ENCODE results near the gene ALOX5AP. TPM values are rescaled to one million over a fixed set of nuclear protein-coding genes. Genes with fewer than 3 reads are reported as not detected.

ALOX5AP gene
- total and polyA plus RNA-seq, 4 donors = 17.9 to 753 (median 111) TPM

DNA sequence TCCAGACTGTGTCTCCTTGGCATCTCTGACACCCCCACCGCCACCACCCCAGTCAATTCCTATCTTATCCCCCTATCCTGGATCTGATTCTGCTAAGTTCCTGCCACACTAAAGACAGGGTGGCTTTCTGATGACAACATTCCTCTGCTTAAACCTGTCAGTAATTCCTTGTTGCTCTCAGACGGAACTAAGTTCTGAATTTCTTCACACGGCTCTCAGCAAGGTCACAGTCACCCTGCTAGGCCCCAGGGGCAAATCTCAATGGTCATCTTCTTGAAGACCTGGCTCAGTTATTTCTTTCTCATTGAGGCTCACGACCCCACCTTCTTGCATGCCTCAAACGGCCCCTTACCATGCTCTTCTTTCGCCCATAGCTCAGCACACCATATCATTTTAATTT is 7.6 kb downstream of the ALOX5AP start:
- ATAC-seq (ENCODE audit: insufficient read depth, low FRiP score) (no peak), DNase-seq (no peak)
- Histone ChIP-seq H3K27ac (ENCODE audit: low read depth in 1 of 2, low read length in 1 of 2) (no peak overlapping the region), H3K4me1 (ENCODE audit: control insufficient read depth in 5 of 5, insufficient read depth in 5 of 5, low read length in 5 of 5) (peaks cover 0 to 26% (median 9%) of the 10 kb centered on the region in 5 donors), H3K9ac (ENCODE audit: insufficient read depth in 1 of 2, low read length in 2 of 2) (no peak overlapping the region), H3K9me3 (ENCODE audit: control insufficient read depth in 4 of 4, insufficient read depth in 3 of 4, low read length in 3 of 4) (no peaks in the 10 kb centered on the region), H3K36me3 (ENCODE audit: control insufficient read depth in 4 of 4, insufficient read depth in 4 of 4, low read length in 4 of 4) (peaks cover 0 to 2% (median 0%) of the 10 kb centered on the region in 4 donors), H3K4me3 (no peak overlapping the region), H3K27me3 (ENCODE audit: control insufficient read depth in 3 of 3, insufficient read depth in 3 of 3, low read length in 2 of 3) (no peaks in the 10 kb centered on the region)
- 84 to 88% methylated on average over 6 of the region's 6 CpGs for WGBS, 2 donors
- TF ChIP-seq, protein P1, sequence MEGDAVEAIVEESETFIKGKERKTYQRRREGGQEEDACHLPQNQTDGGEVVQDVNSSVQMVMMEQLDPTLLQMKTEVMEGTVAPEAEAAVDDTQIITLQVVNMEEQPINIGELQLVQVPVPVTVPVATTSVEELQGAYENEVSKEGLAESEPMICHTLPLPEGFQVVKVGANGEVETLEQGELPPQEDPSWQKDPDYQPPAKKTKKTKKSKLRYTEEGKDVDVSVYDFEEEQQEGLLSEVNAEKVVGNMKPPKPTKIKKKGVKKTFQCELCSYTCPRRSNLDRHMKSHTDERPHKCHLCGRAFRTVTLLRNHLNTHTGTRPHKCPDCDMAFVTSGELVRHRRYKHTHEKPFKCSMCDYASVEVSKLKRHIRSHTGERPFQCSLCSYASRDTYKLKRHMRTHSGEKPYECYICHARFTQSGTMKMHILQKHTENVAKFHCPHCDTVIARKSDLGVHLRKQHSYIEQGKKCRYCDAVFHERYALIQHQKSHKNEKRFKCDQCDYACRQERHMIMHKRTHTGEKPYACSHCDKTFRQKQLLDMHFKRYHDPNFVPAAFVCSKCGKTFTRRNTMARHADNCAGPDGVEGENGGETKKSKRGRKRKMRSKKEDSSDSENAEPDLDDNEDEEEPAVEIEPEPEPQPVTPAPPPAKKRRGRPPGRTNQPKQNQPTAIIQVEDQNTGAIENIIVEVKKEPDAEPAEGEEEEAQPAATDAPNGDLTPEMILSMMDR (IDR thresholded peaks at IDR 0.05; ENCODE audit: control extremely low read depth, extremely low read depth) = no peak

DNA sequence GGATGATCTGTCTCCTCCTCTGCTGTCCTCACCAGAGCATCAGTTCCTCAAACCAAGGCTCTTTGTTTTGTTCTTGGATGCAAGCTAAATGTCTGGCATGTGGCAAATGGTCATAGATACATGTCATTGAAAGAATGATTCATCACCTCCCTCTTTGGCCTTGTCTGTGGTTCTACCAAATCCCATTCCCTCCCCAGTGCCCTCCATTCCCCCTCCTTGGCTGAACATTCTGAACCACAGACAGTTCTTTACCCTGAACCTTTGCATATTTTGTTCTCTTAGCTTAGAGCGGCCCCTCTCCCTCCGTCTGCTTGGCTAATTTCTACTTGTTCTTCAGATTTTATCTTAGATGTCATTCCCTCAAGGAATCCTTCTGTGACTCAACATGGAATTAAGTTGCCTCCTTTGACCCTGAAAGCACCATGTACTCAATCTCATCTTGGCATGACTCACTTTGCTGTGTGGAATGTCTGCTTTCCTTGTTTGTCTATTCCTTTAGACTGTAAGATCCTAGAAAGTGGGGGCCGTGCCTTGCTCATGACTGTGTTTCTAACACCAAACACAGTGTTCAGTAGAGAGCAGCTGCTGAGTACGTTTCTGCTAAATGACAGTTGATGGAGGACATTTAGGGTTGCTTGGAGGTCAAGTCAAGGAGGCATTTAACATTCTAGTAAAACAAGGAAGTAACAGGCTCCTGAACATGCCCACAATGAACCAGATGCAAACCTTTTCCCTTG is 8.1 kb downstream of the ALOX5AP start:
- H3K27me3 ChIP-seq (ENCODE audit: control insufficient read depth in 3 of 3, insufficient read depth in 3 of 3, low read length in 2 of 3) = no peaks in the 10 kb centered on the region
- H3K9me3 ChIP-seq (ENCODE audit: control insufficient read depth in 4 of 4, insufficient read depth in 3 of 4, low read length in 3 of 4) = no peaks in the 10 kb centered on the region
- no peak for DNase-seq
- H3K4me1 ChIP-seq (ENCODE audit: control insufficient read depth in 5 of 5, insufficient read depth in 5 of 5, low read length in 5 of 5) = peaks cover 0 to 26% (median 9%) of the 10 kb centered on the region in 5 donors
- no peak overlapping the region for H3K4me3 ChIP-seq
- peak overlapping the region; percentile 13 to 86 for H3K27ac ChIP-seq (ENCODE audit: low read depth in 1 of 2, low read length in 1 of 2)
- TF ChIP-seq, protein P1 (IDR thresholded peaks at IDR 0.05; ENCODE audit: control extremely low read depth, extremely low read depth) = no peak
- ATAC-seq (ENCODE audit: insufficient read depth, low FRiP score) = peak; percentile 63
- no peak overlapping the region for H3K9ac ChIP-seq (ENCODE audit: insufficient read depth in 1 of 2, low read length in 2 of 2)
- 56 to 63% methylated on average over 4 of the region's 4 CpGs for WGBS, 2 donors
- H3K36me3 ChIP-seq (ENCODE audit: control insufficient read depth in 4 of 4, insufficient read depth in 4 of 4, low read length in 4 of 4) = peaks cover 0 to 2% (median 0%) of the 10 kb centered on the region in 4 donors

DNA sequence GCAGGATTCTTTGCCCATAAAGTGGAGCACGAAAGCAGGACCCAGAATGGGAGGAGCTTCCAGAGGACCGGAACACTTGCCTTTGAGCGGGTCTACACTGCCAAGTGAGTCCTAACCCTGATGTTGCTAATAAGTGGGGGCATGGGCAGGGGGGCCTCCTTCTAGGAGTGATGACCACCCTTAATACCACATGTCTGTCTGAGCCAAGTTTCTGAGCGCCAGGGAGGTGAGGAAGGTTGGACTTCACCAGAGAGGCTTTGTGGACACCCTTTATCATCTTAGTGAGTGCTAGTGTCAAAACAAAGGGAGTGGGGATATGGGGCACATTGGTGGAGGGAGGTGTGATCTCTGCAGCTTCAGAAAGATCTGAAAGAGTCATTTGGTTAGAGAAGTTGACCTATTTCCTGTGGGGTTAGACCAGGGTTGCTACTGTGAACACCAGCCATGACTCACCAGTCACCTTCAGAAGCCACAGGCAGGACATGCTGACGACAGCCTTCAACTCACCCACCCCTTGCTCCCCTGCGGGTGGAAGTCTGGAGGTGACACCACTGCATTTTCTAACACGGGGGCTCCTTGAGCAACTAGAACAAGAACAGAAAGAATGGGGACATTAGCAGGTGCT is 8.8 kb downstream of the ALOX5AP start:
- Histone ChIP-seq H3K9ac (ENCODE audit: insufficient read depth in 1 of 2, low read length in 2 of 2) (no peak overlapping the region), H3K4me1 (ENCODE audit: control insufficient read depth in 5 of 5, insufficient read depth in 5 of 5, low read length in 5 of 5) (peaks cover 0 to 26% (median 9%) of the 10 kb centered on the region in 5 donors), H3K27me3 (ENCODE audit: control insufficient read depth in 3 of 3, insufficient read depth in 3 of 3, low read length in 2 of 3) (no peaks in the 10 kb centered on the region), H3K27ac (ENCODE audit: low read depth in 1 of 2, low read length in 1 of 2) (peak overlapping the region; percentile 13 to 86), H3K4me3 (no peak overlapping the region), H3K36me3 (ENCODE audit: control insufficient read depth in 4 of 4, insufficient read depth in 4 of 4, low read length in 4 of 4) (peaks cover 0 to 2% (median 0%) of the 10 kb centered on the region in 4 donors), H3K9me3 (ENCODE audit: control insufficient read depth in 4 of 4, insufficient read depth in 3 of 4, low read length in 3 of 4) (no peaks in the 10 kb centered on the region)
- WGBS, 2 donors = 45 to 68% methylated on average over 7 of the region's 7 CpGs
- ATAC-seq (ENCODE audit: insufficient read depth, low FRiP score) = peak; percentile 50
- no peak for DNase-seq
- TF ChIP-seq, protein P1 (IDR thresholded peaks at IDR 0.05; ENCODE audit: control extremely low read depth, extremely low read depth) = no peak

Data from lung (tissue), 12 donors.